Measurements from ENCODE around the gene SLC38A10. TPM values are rescaled to one million over a fixed set of nuclear protein-coding genes. Genes with fewer than 3 reads are reported as not detected.

The SLC38A10 gene
- total RNA-seq, 1 experiment from 2014 or later, result 109 TPM

DNA sequence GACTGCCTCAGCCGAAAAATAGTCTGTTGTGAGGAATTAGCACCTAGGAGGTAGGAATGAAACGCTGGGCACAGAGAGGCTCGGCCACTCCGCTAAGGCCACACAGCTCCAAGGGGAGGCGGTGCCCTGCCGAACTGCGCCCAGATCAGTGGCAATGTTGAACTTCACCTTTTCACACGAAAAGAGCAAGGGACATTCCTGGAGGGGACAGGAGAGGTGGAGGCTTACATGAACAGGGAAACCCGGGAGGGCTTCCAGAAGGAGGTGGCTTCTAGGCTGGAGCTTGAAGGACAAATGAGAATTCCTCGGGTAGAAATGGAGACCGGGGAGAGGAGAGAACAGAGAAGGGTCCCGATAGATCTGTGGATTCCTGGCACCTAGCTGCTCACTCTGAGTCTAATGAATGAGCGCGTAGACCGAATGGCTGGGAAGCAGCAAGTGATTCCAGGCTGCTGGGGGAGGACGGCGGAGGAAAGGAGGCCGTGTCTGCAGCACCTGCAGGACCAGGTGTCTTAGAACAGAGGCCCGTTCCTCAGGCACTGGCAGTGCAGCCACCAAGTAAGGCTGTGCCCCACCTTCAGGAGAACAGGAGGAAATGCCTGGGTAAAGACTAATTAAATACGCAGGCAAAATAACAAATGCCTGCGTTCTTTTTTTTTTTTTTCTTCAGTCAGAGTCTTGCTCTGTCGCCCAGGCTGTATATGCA lies 722 bp upstream of the SLC38A10 start (continued):
- TF ChIP-seq RAD21 (IDR thresholded peaks at IDR 0.05; ENCODE audit: low read depth) (peak; percentile 31; the same call in 1 of the 2 replicates), POLR2A (IDR thresholded peaks at IDR 0.05; ENCODE audit: borderline replicate concordance, extremely low read depth, insufficient read depth, insufficient read length) (no peak), TCF7L2 (IDR thresholded peaks at IDR 0.05; ENCODE audit: borderline replicate concordance, extremely low read depth, insufficient read depth, insufficient read length) (no peak), SRF (IDR thresholded peaks at IDR 0.05; ENCODE audit: low read depth) (no peak), CEBPB (IDR thresholded peaks at IDR 0.05; ENCODE audit: low read depth) (no peak)

DNA sequence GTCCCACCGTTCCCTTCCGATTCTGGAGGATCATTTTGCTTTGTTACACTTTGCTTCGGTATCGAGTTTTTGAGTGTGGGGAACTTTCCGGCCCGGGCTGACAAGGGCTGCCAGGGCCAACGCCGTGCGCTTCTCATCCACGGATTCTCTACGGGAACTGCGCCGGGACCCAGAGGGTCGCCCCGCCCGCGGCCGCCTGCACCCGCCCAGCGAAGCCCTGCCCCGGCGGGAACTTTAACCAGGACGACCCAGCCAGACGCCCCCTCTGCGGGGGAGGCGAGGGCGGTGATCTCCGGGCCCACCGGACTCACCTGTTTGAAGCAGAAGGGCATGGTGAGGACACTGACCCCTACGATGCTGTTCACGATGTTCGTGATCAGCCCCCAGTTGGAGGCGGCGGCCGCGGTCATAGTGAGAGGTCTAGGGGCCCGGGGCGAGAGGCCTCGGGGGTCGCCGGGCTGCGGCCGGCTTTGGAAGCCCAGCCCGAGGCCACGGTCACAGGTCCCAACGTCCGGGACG lies 536 bp downstream of the SLC38A10 start:
- ChIA-PET POLR2A (interaction anchor here (0.8 to 1.7 kb wide), 11 partner anchors 12 to 104 kb away, joined by 3 to 6 read pairs (median 3); partner anchors contain the start of gene BAHCC1), RAD21 (ENCODE audit: low non-redundant PET in 1 of 2, low total read pairs in 2 of 2, uncharacterized antibody in 2 of 2, unreplicated experiment in 2 of 2) (interaction anchor here (1.0 to 1.4 kb wide), 3 partner anchors 102 to 178 kb away, joined by 3 to 4 read pairs (median 3); no protein-coding TSS in a partner anchor), CTCF (interaction anchor here (1.1 to 2.0 kb wide), 7 partner anchors 12 to 190 kb away, joined by 3 to 9 read pairs (median 6); partner anchors contain the start of gene BAHCC1)
- DNase-seq (ENCODE audit: low read depth, low spot score) (no peak), ATAC-seq (peak; percentile 22)
- intact Hi-C loops (cut with micrococcal nuclease), result loop anchor here (2.0 to 5.0 kb wide), 3 partner anchors 100 to 193 kb away; partner anchors contain the start of gene BAHCC1
- H3K4me2 ChIP-seq (ENCODE audit: low read length), result peak overlapping the region; percentile 81
- peaks cover 7 to 8% of the 10 kb centered on the region in 2 experiments; a peak in 3 of 4 replicates for H3K36me3 ChIP-seq (ENCODE audit: control insufficient read depth in 1 of 2, insufficient read depth in 2 of 2, low read length in 2 of 2)
- BruUV-seq (replicated peaks), result no TSS peak
- TF ChIP-seq FOSL1 (IDR thresholded peaks at IDR 0.05; ENCODE audit: low read depth), result no peak
- TF ChIP-seq SIN3A (IDR thresholded peaks at IDR 0.05; ENCODE audit: low read depth), result no peak
- no peak for TF ChIP-seq RAD21 (IDR thresholded peaks at IDR 0.05; ENCODE audit: low read depth)
- no peak for TF ChIP-seq ATF3 (IDR thresholded peaks at IDR 0.05)
- no peak for TF ChIP-seq EGR1 (IDR thresholded peaks at IDR 0.05; ENCODE audit: low read depth)
- TF ChIP-seq ZNF274 (IDR thresholded peaks at IDR 0.05; ENCODE audit: low read depth, low read length), result no peak
- H3K27me3 ChIP-seq (ENCODE audit: insufficient read depth, low read length), result no peaks in the 10 kb centered on the region
- no peak overlapping the region for H2AFZ ChIP-seq (ENCODE audit: low read depth, low read length, poor library complexity, severe bottlenecking)
- H3K79me2 ChIP-seq (ENCODE audit: insufficient read depth, low read length), result peaks cover 44% of the 10 kb centered on the region
- peak overlapping the region; percentile 98 for H3K27ac ChIP-seq (ENCODE audit: low read depth, low read length)
- peaks cover 3% of the 10 kb centered on the region; the same call in 1 of the 2 replicates for H4K20me1 ChIP-seq (ENCODE audit: insufficient read depth)
- peak overlapping the region; percentile 84 for H3K9ac ChIP-seq (ENCODE audit: low read length)
- H3K9me3 ChIP-seq (ENCODE audit: control insufficient read depth in 1 of 2, insufficient read depth in 1 of 2, low read depth in 1 of 2, low read length in 2 of 2), result no peaks in the 10 kb centered on the region
- peaks cover 17 to 37% of the 10 kb centered on the region in 2 experiments; a peak in 3 of 4 replicates for H3K4me1 ChIP-seq (ENCODE audit: control insufficient read depth in 1 of 2, insufficient read depth in 2 of 2, low read length in 2 of 2)
- H3K9me2 ChIP-seq (ENCODE audit: insufficient read depth), result no peaks in the 10 kb centered on the region
- peak overlapping the region; percentile 78 to 82 for H3K4me3 ChIP-seq (replicated peaks in 1 of 2; ENCODE audit: low read depth in 1 of 2, low read length in 2 of 2)
